Neuronal stem cell (in vitro differentiated cells): ENCODE results near the gene VAMP4.

Experiments
- DNase-seq: peaks from one replicate; pipeline ENCODE4 v3.0.0-alpha.2; 2013; ENCODE audit warnings: low spot score
- H2AFZ ChIP-seq: one replicate; pipeline ENCODE4 v1.6.1; 2013; ENCODE audit warnings: mild to moderate bottlenecking, low read length, inconsistent platforms
- H2AK5ac ChIP-seq: 2 replicates; pipeline ENCODE4 v1.6.1; 2013; ENCODE audit warnings: low read depth, mild to moderate bottlenecking, inconsistent platforms, low read length, moderate library complexity, mixed read lengths
- H2BK120ac ChIP-seq: 2 replicates; pipeline ENCODE4 v1.6.1; 2013; ENCODE audit warnings: low read depth, mild to moderate bottlenecking, inconsistent platforms, low read length, moderate library complexity, mixed read lengths
- H2BK12ac ChIP-seq: one replicate; pipeline ENCODE4 v1.6.1; 2013; ENCODE audit warnings: low read length, inconsistent platforms
- H2BK15ac ChIP-seq: 2 replicates; pipeline ENCODE4 v1.6.1; 2013; ENCODE audit warnings: mild to moderate bottlenecking, low read length, inconsistent platforms, mixed read lengths
- H2BK5ac ChIP-seq: one replicate; pipeline ENCODE4 v1.6.1; 2013; ENCODE audit warnings: inconsistent platforms, mild to moderate bottlenecking, low read length, moderate library complexity
- H3K14ac ChIP-seq: one replicate; pipeline ENCODE4 v1.6.1; 2013; ENCODE audit warnings: low read length, inconsistent platforms
- H3K18ac ChIP-seq: 2 replicates; pipeline ENCODE4 v1.6.1; 2013; ENCODE audit warnings: low read length, inconsistent platforms
- H3K23ac ChIP-seq: 2 replicates; pipeline ENCODE4 v1.6.1; 2013; ENCODE audit warnings: low read depth, mild to moderate bottlenecking, mixed read lengths, low read length, inconsistent platforms; ENCODE audit not compliant: poor library complexity
- H3K27ac ChIP-seq: replicated peaks from 3 replicates; pipeline ENCODE4 v1.5.1; 2013; ENCODE audit warnings: low read length, inconsistent platforms
- H3K27me3 ChIP-seq, 3 experiments: 2 replicates each; pipeline ENCODE4 v1.6.1; 2013; ENCODE audit warnings: low read length in 3 of 3, mild to moderate bottlenecking in 2 of 3, inconsistent platforms in 1 of 3, low read depth in 1 of 3, mixed read lengths in 1 of 3, moderate library complexity in 1 of 3; ENCODE audit not compliant: control insufficient read depth in 3 of 3, insufficient read depth in 3 of 3
- H3K36me3 ChIP-seq, 2 donors: replicated peaks in 1 of 2; 2 replicates each; pipeline ENCODE4 v1.6.1; 2013; ENCODE audit warnings: low read length in 2 of 2; ENCODE audit not compliant: control insufficient read depth in 2 of 2, insufficient read depth in 2 of 2
- H3K4ac ChIP-seq: 2 replicates; pipeline ENCODE4 v1.6.1; 2013; ENCODE audit warnings: inconsistent platforms, mild to moderate bottlenecking, low read length, moderate library complexity
- H3K4me1 ChIP-seq, 2 donors: 1 replicate in 1 of 2; 2 replicates in 1 of 2; pipeline ENCODE4 v1.6.1; 2013; ENCODE audit warnings: low read length in 2 of 2, low read depth in 1 of 2; ENCODE audit not compliant: control insufficient read depth in 2 of 2, insufficient read depth in 1 of 2
- H3K4me2 ChIP-seq: one replicate; pipeline ENCODE4 v1.6.1; 2013; ENCODE audit warnings: mild to moderate bottlenecking, low read length, inconsistent platforms; ENCODE audit not compliant: insufficient read depth, poor library complexity, severe bottlenecking
- H3K4me3 ChIP-seq, 2 donors: 2 replicates each; pipeline ENCODE4 v1.5.1; 2013; ENCODE audit warnings: low read length in 2 of 2, mild to moderate bottlenecking in 2 of 2, inconsistent platforms in 1 of 2, moderate library complexity in 1 of 2
- H3K79me1 ChIP-seq: one replicate; pipeline ENCODE4 v1.6.1; 2013; ENCODE audit warnings: low read depth, mild to moderate bottlenecking, inconsistent platforms, low read length, moderate library complexity
- H3K9ac ChIP-seq: one replicate; pipeline ENCODE4 v1.6.1; 2013; ENCODE audit warnings: mild to moderate bottlenecking, low read depth, low read length, inconsistent platforms; ENCODE audit not compliant: poor library complexity
- H3K9me3 ChIP-seq, 2 donors: replicated peaks in 1 of 2; 2 replicates each; pipeline versions ENCODE3 to v1.6.1; 2013; ENCODE audit warnings: low read length in 2 of 2, mild to moderate bottlenecking in 2 of 2, inconsistent platforms in 1 of 2, low read depth in 1 of 2, mixed read lengths in 1 of 2, moderate library complexity in 1 of 2; ENCODE audit not compliant: control insufficient read depth in 2 of 2, insufficient read depth in 1 of 2
- H4K8ac ChIP-seq: one replicate; pipeline ENCODE4 v1.6.1; 2013; ENCODE audit warnings: low read depth, mild to moderate bottlenecking, inconsistent platforms, low read length, moderate library complexity
- H4K91ac ChIP-seq: one replicate; pipeline ENCODE4 v1.6.1; 2013; ENCODE audit warnings: low read length, low read depth, mild to moderate bottlenecking, inconsistent platforms; ENCODE audit not compliant: poor library complexity
- WGBS, 2 donors: extraction: QIAGEN DNeasy Blood & Tissue Kit; methylation state at CpG; one replicate each; pipeline ENCODE4 v1.1.7; 2013; ENCODE audit warnings: missing lambda C conversion rate in 2 of 2, mixed read lengths in 1 of 2; ENCODE audit not compliant: insufficient read length in 2 of 2, insufficient replicate concordance in 1 of 2; ENCODE audit errors: extremely low coverage in 2 of 2; 5-methylcytosine and 5-hydroxymethylcytosine counted together

Gene VAMP4

DNA sequence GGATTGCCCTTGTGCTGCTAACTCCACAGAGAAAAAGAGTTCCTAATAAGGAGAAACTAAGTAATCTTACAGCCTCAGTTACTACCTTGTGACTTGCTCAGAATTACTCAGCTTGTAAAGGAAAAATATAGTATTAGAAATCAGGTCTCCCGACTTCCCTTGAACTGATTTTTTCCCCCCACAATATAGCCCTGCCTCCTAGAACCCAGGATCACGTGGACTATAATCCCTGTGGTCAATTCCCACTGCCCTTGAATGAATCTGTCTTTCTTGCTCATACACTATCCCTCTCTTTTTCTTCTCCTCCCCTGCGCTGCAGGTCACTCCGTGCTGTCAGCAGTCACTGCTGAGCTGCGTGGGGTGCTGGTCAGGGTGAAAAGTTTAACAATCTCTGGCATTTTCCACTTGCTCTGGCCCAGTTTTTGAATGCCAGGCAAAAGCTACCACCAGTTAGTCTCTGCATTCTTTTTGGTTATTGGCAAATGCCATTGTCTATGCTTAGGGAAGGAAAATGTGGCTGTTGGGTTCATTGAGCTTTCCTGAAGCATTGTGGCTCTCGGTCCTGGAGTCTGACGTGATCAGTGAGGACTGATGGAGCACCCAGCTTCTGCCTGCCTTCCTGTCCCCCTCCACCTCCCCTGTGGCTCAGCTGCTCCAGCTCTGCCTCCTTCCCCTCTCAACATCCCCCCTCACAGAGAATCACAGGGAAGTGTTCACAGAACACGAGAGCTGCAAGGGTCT, 87.5 kb downstream of the VAMP4 start:
- H3K18ac ChIP-seq = no peak overlapping the region
- H4K8ac ChIP-seq = no peak overlapping the region
- H2AK5ac ChIP-seq = no peak overlapping the region
- H2BK12ac ChIP-seq = no peak overlapping the region
- no peak overlapping the region for H3K9ac ChIP-seq
- WGBS, 2 donors = no CpG with 5 or more reads among the region's 8 CpGs
- no peak overlapping the region for H3K4me2 ChIP-seq
- H3K4ac ChIP-seq = no peak overlapping the region
- H3K4me1 ChIP-seq = peaks cover 0 to 4% of the 10 kb centered on the region in 2 donors
- H2BK120ac ChIP-seq = no peak overlapping the region
- H2BK15ac ChIP-seq = no peak overlapping the region
- no peak overlapping the region for H3K14ac ChIP-seq
- H2AFZ ChIP-seq = peak overlapping the region; percentile 74
- no peak overlapping the region for H2BK5ac ChIP-seq
- peaks cover 0 to 15% (median 0%) of the 10 kb centered on the region in 3 experiments for H3K27me3 ChIP-seq
- H3K36me3 ChIP-seq = no peaks in the 10 kb centered on the region
- no peak overlapping the region for H3K23ac ChIP-seq
- no peak overlapping the region for H4K91ac ChIP-seq
- no peaks in the 10 kb centered on the region for H3K79me1 ChIP-seq
- no peak for DNase-seq
- H3K4me3 ChIP-seq = no peak overlapping the region
- H3K27ac ChIP-seq = no peak overlapping the region
- no peaks in the 10 kb centered on the region for H3K9me3 ChIP-seq

GRCh38 chr1:171653796-171654195, 88.1 kb downstream of the VAMP4 start:
- H2BK5ac ChIP-seq = no peak overlapping the region
- H2AK5ac ChIP-seq = no peak overlapping the region
- H3K14ac ChIP-seq = no peak overlapping the region
- no peak overlapping the region for H3K4me3 ChIP-seq
- peaks cover 0 to 15% (median 0%) of the 10 kb centered on the region in 3 experiments for H3K27me3 ChIP-seq
- H3K9ac ChIP-seq = no peak overlapping the region
- no peaks in the 10 kb centered on the region for H3K9me3 ChIP-seq
- H3K4ac ChIP-seq = no peak overlapping the region
- H4K8ac ChIP-seq = no peak overlapping the region
- H3K18ac ChIP-seq = no peak overlapping the region
- no peak for DNase-seq
- H2AFZ ChIP-seq = peak overlapping the region; percentile 74
- H3K23ac ChIP-seq = no peak overlapping the region
- H4K91ac ChIP-seq = no peak overlapping the region
- no peak overlapping the region for H2BK12ac ChIP-seq
- H3K36me3 ChIP-seq = no peaks in the 10 kb centered on the region
- no peak overlapping the region for H2BK120ac ChIP-seq
- no CpG with 5 or more reads among the region's 1 CpG for WGBS, 2 donors
- H3K79me1 ChIP-seq = no peaks in the 10 kb centered on the region
- no peak overlapping the region for H3K4me2 ChIP-seq
- no peak overlapping the region for H3K27ac ChIP-seq
- no peak overlapping the region for H2BK15ac ChIP-seq
- peaks cover 0 to 4% of the 10 kb centered on the region in 2 donors for H3K4me1 ChIP-seq

GRCh38 chr1:171652234-171652822, 89.5 kb downstream of the VAMP4 start, which contains the start of gene MYOC:
Gene MYOC (minus strand): TSS chr1:171652688. CDS start chr1:171652611, 77 bp downstream.
- H3K4me1 ChIP-seq = peaks cover 0 to 4% of the 10 kb centered on the region in 2 donors
- no peaks in the 10 kb centered on the region for H3K79me1 ChIP-seq
- no peak within 1 kb of the TSS for H2AFZ ChIP-seq
- peak within 1 kb of the TSS; percentile 4 for H2BK5ac ChIP-seq
- peaks cover 0 to 15% (median 0%) of the 10 kb centered on the region in 3 experiments for H3K27me3 ChIP-seq
- H3K18ac ChIP-seq = no peak within 1 kb of the TSS
- H2AK5ac ChIP-seq = no peak within 1 kb of the TSS
- no peak within 1 kb of the TSS for H3K4me2 ChIP-seq
- peak within 1 kb of the TSS in 1 of 2 donors; percentile 25 for H3K4me3 ChIP-seq
- no peak within 1 kb of the TSS for H3K23ac ChIP-seq
- H3K36me3 ChIP-seq = no peaks in the 10 kb centered on the region
- no peak within 1 kb of the TSS for H4K8ac ChIP-seq
- H3K27ac ChIP-seq = no peak within 1 kb of the TSS
- no peak within 1 kb of the TSS for H3K4ac ChIP-seq
- H2BK120ac ChIP-seq = no peak within 1 kb of the TSS
- no peaks in the 10 kb centered on the region for H3K9me3 ChIP-seq
- DNase-seq = no peak
- no peak within 1 kb of the TSS for H3K14ac ChIP-seq
- no CpG with 5 or more reads among the region's 8 CpGs for WGBS, 2 donors
- no peak within 1 kb of the TSS for H4K91ac ChIP-seq
- no peak within 1 kb of the TSS for H2BK12ac ChIP-seq
- peak within 1 kb of the TSS; percentile 8 for H2BK15ac ChIP-seq
- H3K9ac ChIP-seq = no peak within 1 kb of the TSS
